ENCODE data around the gene ESPNL.
"Not testable (repeated sequence)": the region's sequence is repeated elsewhere in the genome, so short reads cannot be mapped to it uniquely, and the experiment has no call there.

DNA sequence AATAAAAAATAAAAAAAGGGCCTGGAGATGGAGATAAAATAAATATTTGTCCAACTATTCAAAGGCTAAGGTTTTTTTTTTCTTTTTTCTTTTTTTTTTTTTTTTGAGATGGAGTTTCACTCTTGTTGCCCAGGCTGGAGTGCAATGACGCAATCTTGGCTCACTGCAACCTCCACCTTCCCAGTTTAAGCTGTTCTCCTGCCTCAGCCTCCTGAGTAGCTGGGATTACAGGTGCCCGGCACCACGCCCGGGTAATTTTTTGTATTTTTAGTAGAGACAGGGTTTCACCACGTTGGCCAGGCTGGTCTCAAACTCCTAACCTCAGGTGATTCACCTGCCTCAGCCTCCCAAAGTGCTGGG, 70.9 kb downstream of the ESPNL start:
- not testable (repeated sequence) for TF ChIP-seq ZNF274 (IDR thresholded peaks at IDR 0.05; ENCODE audit: low read depth, low read length); YY1 (IDR thresholded peaks at IDR 0.05; ENCODE audit: insufficient read depth, insufficient read length); SUZ12 (IDR thresholded peaks at IDR 0.05; ENCODE audit: extremely low read depth, insufficient read depth, insufficient read length)

Measured in NT2/D1 (cell line).